Activated CD8-positive, alpha-beta memory T cell treated with anti-CD3 and anti-CD28 coated beads, Interleukin-2, amount 50 U/mL, for 1 hour (primary cell): ENCODE results near the gene MAP3K5.
"Not testable (repeated sequence)": the region's sequence is repeated elsewhere in the genome, so short reads cannot be mapped to it uniquely, and the experiment has no call there.

Source experiments
- DNase-seq: peaks from one replicate; pipeline ENCODE4 v3.0.0-alpha.2; 2020; ENCODE audit errors: extremely low read depth

MAP3K5 gene

GRCh38 chr6:136773473-136773796, 18.8 kb downstream of the MAP3K5 start:
- DNase-seq, result no peak

GRCh38 chr6:136772685-136773472, 19.4 kb downstream of the MAP3K5 start:
- no peak for DNase-seq

GRCh38 chr6:136771306-136771705, 21.0 kb downstream of the MAP3K5 start:
- DNase-seq, result no peak

GRCh38 chr6:136769759-136770158, 22.5 kb downstream of the MAP3K5 start:
- DNase-seq, result no peak

GRCh38 chr6:136769124-136769523, 23.2 kb downstream of the MAP3K5 start:
- DNase-seq, result no peak

- no peak for DNase-seq
Measured at GRCh38 chr6:136767570-136768309, 24.5 kb downstream of the MAP3K5 start.

- no peak for DNase-seq
Measured at GRCh38 chr6:136767103-136767502, 25.2 kb downstream of the MAP3K5 start.

GRCh38 chr6:136766274-136766673, 26.0 kb downstream of the MAP3K5 start:
- DNase-seq, result no peak

GRCh38 chr6:136764517-136764993, 27.7 kb downstream of the MAP3K5 start:
- no peak for DNase-seq

- DNase-seq, result no peak
Measured at GRCh38 chr6:136763716-136764516, 28.4 kb downstream of the MAP3K5 start.

GRCh38 chr6:136763255-136763654, 29.0 kb downstream of the MAP3K5 start:
- no peak for DNase-seq

GRCh38 chr6:136762022-136762975, 30.0 kb downstream of the MAP3K5 start:
- no peak for DNase-seq

- DNase-seq, result no peak
Measured at GRCh38 chr6:136761227-136761922, 30.9 kb downstream of the MAP3K5 start.

- not testable (repeated sequence) for DNase-seq
Measured at GRCh38 chr6:136760781-136761180, 31.5 kb downstream of the MAP3K5 start.

GRCh38 chr6:136757150-136757549, 35.1 kb downstream of the MAP3K5 start:
- DNase-seq, result no peak

GRCh38 chr6:136754820-136755219, 37.5 kb downstream of the MAP3K5 start:
- no peak for DNase-seq

GRCh38 chr6:136753624-136754023, 38.7 kb downstream of the MAP3K5 start:
- DNase-seq, result peak; percentile 39

GRCh38 chr6:136752554-136752953, 39.7 kb downstream of the MAP3K5 start:
- no peak for DNase-seq

- no peak for DNase-seq
Measured at GRCh38 chr6:136751991-136752390, 40.3 kb downstream of the MAP3K5 start.

- no peak for DNase-seq
Measured at GRCh38 chr6:136751522-136751956, 40.7 kb downstream of the MAP3K5 start.
